NCI-H1092 (cell line): ENCODE results near the gene CD300LG.
"Not testable (repeated sequence)": the region's sequence is repeated elsewhere in the genome, so short reads cannot be mapped to it uniquely, and the experiment has no call there.

Experiments used
- DNase-seq: peaks from one replicate; lab custom pipeline; 2025; lab: John Stamatoyannopoulos, UW

CD300LG gene

DNA sequence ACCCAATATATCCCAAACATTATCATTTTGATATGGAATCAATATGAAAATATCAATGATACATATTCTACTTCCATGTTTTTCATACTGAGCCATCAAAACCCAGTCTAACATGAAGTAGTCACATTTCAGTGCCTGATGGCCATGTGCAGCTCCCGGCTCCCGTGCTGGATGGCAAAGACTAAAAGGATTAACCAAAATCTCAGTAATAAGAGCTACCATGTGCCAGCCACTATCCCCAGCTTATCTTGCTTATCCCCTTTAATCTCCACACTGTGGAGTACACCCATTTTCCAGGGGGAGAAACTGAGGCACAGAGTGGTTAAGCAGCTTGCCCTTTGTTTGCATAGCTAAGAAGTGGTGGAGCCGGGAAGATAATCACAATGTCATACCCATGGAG is 9.2 kb downstream of the CD300LG start:
- no peak for DNase-seq

- DNase-seq = no peak
These were observed 10.2 kb downstream of the CD300LG start for GRCh38 chr17:43857141-43857540.

- DNase-seq = no peak
These were observed 11.1 kb downstream of the CD300LG start for GRCh38 chr17:43857957-43858600.

DNA sequence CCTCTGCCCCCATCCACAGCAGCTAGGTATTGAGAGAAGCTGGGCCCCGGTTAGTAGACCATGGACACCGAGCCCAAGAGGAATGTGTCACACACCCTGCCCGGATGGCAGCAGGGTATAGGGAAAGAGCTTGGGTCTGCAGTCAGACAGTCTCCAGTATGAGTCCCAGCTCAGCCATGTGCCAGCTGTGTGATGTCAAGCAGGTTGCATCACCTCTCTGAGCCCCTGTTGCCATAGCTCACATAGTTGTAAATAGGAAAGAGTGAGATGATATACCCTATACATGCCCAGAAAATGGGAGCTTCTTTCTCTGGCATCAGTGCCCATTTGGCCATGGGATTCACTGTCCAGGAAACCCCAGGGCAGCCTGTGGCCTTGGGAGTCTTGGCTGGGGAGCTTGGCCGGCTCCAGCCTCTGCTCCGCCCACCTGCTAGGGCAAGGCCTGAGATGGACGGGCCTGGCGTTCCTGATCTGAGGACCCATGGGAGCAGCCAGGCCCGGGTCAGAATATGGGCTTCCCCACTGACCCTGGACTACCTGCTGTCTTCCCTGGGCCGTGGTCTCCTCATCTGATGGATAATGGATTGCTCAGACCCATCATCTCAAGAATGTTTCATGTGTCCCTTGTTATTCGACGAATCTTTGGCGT is 13.2 kb downstream of the CD300LG start:
- DNase-seq = no peak

GRCh38 chr17:43860927-43861622 is 14.1 kb downstream of the CD300LG start:
- DNase-seq = no peak

DNA sequence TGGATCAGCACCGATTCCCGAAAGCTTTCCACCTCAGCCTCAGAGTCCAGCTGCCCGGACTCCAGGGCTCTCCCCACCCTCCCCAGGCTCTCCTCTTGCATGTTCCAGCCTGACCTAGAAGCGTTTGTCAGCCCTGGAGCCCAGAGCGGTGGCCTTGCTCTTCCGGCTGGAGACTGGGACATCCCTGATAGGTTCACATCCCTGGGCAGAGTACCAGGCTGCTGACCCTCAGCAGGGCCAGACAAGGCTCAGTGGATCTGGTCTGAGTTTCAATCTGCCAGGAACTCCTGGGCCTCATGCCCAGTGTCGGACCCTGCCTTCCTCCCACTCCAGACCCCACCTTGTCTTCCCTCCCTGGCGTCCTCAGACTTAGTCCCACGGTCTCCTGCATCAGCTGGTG is 15.0 kb downstream of the CD300LG start:
- DNase-seq = no peak

DNA sequence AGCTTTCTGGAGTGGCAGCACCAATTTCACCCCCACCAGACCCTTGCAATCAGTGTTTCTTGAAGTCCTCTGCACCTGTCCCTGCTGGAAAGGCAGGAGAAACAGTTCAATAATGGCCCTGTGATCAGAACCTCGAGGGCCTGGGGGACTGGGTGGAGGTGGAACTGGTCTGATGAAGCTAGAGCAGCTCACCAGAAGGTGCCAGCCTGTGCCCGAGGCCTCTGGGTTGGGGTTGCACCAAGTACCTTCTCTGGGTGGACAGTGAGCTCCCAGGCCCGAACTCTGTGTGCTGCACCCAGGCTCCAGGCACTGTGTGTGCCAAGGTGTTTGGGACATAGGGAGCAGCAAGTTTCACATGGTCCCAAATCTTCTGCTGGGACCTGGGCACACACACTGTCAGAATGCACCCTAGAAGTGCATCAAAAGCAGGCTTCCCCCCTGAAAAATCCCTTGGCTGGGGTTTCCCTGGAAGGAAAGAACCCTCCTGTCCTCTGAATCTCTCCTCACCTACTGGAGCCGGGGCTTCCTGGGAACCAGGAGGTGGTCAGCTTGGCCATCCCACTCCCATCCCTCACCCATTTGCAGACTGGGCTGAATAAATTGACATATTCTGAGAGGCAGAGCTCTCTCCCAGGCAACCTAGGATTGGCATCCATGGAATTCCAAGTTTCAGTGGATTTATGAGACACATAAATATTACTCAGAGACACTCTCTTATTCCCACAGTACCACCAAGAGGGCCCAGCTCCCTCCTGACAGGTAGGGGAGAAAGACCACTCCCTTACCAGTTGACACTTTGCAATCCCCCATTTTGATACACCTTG is 17.4 kb downstream of the CD300LG start:
- DNase-seq = no peak

DNA sequence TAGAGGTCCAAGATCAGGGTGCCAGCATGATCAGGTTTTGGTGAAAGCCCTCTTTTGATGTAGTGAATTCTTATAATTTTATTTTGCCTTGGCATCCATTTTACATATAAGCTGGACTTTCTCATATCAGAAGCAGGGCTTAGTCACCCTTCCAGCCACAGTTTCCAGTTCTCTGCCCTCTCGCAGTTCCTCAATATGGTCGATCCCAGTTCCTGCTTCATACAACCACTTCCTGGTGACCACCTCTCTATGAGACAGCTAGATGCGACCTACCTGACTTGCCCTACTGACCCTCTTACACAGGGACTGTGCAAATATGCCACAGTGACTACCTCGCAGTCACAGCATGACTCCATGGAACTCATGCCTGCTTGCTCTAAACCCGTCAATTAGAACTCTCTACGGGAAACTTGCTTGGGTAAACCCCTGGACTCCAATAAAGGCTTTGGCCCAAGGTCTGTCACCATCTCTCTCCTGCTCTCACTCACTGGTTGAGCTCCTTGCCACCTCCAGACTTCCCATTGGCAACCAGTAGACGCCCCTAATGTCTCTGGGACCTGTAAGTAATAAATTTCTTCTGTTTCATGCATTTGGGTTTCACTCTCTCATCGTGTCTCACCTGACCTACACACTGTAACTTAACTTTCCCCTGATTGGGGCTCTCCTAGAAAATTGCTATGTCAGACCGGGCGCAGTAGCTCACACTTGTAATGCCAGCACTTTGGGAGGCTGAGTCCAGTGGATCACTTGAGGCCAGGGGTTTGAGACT is 21.4 kb downstream of the CD300LG start:
- DNase-seq = no peak

DNA sequence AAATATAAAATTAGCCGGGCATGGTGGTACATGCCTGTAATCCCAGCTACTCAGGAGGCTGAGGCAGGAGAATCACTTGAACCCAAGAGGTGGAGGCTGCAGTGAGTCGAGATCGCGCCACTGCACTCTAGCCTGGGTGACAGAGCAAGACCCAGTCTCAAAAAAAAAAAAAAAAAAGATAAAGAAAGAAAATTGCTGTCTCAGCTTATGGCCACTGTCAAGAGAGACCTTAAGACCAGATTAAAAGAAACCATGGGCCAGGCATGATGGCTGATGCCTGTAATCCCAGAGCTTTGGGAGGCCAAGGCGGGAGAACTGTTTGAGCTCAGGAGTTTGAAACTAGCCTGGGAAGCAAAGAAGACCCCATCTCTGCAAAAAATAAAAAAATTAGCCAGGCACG is 22.1 kb downstream of the CD300LG start:
- not testable (repeated sequence) for DNase-seq

DNA sequence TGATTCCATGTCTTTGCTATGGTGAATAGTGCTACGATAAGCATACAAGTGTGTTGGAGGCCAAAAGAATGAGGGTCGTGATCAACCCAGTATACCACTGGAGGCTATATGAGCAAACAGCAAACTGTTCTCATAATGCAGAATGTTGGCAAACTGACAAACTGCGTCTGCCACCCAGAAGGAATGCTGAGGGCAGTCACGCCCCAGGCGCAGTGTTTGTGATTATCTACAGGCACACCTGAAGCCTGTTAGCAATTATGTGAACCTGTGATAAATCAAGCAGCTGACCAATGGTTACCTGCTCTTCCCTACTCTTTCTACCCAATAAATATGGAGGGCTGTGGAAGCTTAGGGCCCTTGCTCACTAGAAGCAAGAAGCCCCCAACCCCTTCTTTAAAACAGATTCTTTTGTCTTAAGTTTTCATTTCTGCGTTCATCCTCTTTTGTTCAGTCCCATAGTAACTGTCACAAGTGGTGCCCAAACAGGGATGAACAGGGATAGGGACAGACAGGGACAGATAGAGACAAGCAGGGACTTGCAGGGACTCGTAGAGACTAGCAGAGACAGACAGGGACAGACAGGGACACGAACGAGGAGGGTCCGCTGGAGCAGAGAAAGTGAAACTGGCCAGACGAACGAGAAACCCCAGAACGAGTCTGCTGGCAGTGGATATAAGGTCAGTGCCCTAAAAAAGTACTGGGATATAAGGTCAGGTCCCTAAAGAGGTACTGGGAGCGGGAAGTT is 25.1 kb downstream of the CD300LG start:
- no peak for DNase-seq

DNA sequence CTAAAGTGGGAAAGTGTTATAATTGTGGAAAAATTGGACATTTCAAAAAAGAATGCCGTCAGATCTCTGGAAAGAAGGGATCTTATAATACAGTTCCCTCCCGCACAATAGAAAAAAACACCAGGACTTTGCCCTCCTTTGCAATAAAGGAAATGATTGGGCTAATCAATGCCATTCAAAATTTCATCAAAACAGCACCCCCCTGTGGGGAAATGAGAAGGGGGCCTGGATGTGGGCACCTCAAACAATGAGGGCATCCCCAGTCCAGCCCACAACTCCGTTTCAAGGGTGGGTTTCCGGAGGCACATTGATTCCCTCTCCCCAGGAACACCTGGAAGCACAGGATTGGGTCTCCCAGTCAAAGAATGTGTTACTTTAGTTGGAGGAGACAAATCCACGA is 26.1 kb downstream of the CD300LG start:
- no peak for DNase-seq

DNA sequence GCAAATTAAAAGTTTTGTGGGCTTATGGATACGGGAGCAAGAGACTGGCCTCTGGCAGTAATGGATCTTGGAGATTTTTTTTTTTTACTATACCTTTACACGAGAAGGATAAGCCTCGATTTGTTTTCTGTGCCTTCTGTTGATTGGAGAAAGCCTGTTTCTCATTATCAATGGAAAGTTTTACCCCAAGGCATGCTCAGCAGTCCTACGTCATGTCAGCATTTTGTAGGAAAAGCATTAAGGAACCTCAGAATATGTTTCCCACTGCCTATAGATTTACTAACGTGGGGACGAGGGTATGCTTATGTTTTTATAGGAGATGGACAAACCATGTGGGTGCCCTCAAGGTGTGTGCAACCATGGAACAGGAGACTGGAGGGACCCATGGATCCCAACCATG is 26.8 kb downstream of the CD300LG start:
- no peak for DNase-seq

DNA sequence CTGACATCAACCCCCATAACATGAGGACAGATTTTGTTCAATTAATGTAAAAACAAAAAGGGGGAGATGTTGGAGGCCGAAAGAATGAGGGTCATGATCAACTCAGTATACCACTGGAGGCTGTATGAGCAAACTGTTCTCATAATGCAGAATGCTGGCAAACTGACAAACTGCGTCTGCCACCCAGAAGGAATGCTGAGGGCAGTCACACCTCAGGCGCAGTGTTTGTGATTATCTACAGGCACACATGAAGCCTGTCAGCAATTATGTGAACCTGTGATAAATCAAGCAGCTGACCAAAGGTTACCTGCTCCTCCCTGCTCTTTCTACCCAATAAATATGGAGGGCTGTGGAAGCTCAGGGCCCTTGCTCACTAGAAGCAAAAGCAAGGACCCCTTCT is 27.3 kb downstream of the CD300LG start:
- no peak for DNase-seq

- DNase-seq = no peak
These were observed 28.6 kb downstream of the CD300LG start for GRCh38 chr17:43875476-43876147.

DNA sequence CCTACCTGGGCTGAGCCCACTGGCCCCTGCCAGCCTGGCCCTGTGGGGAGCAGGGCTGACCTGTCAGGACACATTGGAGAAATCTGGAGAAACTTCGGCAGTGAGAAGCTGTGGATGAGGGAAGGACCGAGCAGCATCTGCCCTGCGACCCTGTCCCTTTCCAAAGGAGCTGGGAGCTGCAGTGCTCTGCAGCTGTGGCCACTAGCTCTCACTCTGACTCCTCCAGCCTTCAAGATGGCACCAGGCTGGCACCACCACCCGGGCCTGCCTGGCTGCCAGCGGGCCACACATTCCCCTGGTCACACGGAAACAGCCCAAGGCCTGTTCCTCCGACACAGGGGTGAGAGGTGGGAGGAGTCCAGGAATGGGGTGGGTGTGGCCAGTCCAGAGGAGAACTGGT is 30.1 kb downstream of the CD300LG start:
- no peak for DNase-seq

GRCh38 chr17:43877451-43878155 is 30.6 kb downstream of the CD300LG start:
- DNase-seq = no peak

DNA sequence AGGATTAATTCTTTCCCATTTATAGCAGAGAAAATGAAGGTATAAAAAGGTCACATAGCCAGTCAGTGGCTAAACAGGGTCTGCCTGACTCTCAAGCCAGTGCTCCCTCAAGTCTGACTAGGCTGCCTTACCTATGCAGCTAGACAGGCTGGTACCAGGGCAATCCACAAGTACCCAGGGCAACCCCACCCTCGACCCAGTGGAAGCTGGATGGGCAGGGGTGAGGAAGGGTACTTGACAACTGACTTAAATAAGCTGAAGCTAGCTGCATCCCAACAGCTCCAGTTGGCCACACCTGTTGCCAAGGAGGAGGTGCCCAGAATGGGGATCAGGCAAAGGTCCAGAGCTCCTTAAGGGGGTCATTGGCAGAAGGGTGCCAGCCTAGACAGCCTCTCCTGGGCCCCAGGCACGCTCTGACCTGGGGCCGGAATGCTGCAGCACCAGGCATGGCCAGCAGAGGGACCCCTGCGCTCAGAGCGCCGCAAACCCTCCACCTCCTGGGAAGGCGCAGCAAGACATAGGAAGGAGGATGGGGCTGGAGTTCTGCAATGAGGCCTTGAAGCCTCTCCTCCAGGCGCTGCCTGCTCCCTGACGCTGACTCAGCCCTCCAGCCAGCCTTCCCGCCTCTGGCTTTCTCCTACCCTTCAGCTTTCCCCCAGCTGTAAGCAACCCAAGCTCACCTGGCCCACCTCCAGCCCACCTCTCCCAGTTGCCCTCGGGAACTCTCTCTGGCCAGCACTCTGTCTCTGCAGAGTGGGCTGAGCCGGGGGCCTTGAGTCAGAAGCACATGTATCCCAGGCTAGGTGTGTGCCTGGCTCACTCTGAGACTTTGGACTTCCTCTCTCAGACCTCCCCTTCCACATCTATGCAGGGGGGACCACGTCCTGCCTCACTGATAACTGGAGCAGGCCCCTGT is 31.5 kb downstream of the CD300LG start:
- peak; percentile 6 for DNase-seq

DNA sequence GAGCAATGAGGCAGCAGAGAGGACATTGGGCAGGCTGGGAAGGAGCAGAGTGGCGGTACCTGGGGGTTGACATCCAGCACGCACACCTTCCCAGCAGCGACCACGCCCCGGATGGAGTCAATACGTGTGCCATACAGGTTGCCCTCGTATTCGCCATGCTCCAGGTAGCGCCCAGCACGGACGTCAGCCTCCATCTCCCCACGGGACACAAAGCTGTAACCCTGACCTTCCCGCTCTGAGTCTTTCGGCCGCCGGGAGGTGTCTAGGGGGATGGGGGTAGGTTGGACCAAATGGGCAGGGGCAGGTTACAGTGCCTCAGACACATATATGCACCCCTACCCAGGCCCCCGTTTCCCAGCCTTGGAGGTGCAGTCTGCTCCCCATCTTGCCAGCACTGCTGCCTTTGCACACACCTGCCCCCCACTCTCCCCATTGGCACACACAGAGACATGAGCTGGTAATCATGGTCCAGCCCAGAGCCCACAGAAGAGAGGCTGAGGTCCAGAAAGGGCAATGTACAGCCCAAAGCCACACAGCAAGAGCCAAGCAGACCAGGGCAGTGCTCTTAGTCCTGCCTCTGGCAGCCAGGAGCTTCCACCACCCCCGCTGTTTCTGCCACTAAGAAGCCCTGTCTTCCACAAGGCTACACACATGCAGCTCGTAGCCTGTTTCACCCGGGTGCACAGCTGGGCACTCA is 32.9 kb downstream of the CD300LG start:
- no peak for DNase-seq
